Activated T-cell treated with anti-CD3 and anti-CD28 coated beads, Interleukin-2, amount 50 U/mL, for 48 hours (primary cell): ENCODE results near the gene ZNF845.
"Not testable (repeated sequence)": the region's sequence is repeated elsewhere in the genome, so short reads cannot be mapped to it uniquely, and the experiment has no call there.

Experiments
- DNase-seq, 2 experiments: peaks; one replicate each; pipeline ENCODE4 v3.0.0-alpha.2; 2020

ZNF845 gene

GRCh38 chr19:53388168-53388567, 54.6 kb downstream of the ZNF845 start:
- DNase-seq: no peak

DNA sequence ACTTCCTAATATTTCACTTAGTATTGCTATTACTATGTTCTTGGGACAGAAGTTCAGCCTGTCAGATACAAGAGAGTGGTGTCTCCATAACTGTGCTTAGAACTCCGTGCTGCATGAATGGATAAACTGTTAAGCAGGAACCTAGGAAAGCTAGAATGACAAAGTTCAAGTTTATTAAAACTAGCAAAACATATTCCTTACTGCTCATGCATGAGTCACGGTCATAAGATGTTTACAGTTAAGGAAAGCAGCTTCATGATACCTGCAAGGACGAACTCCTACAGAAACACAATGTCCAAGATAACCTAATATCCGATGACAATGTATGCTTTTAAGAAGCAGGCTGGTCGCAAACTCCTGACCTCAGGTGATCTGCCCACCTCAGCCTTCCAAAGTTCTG, 55.4 kb downstream of the ZNF845 start:
- no peak for DNase-seq

GRCh38 chr19:53389571-53389970, 56.0 kb downstream of the ZNF845 start:
- DNase-seq: no peak

DNA sequence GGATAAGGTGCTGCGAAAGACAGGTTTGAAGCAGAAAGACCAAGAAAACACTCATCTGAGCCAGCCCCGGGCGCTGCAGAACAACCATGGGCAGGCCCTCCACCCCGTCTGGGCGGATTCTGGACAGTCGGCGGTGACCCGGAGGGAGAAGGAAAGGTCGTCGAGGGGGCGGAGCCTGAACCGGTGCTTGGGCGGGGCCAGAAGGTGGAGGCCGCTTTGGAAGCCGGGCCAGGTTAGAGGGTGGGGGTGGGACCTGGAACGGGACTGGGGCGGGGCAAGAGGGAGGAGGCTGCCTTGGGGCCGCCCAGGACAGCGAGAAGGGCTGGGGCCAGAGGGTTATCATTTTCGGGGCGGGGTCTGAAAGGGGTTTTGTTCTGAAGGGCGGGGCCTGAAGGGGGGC, 56.4 kb downstream of the ZNF845 start:
- no peak for DNase-seq

- no peak for DNase-seq
Measured at GRCh38 chr19:53394522-53394973, 61.0 kb downstream of the ZNF845 start.

- DNase-seq: peak; percentile 99
Measured at GRCh38 chr19:53394974-53395839, 61.7 kb downstream of the ZNF845 start, which contains the start of gene ZNF765. Gene ZNF765 (plus strand): TSS chr19:53395149. CDS start chr19:53398016, 2,867 bp downstream.

- not testable (repeated sequence) for DNase-seq
Measured at GRCh38 chr19:53395840-53396524, 62.4 kb downstream of the ZNF845 start.

GRCh38 chr19:53396525-53396868, 62.9 kb downstream of the ZNF845 start:
- DNase-seq: no peak

GRCh38 chr19:53397918-53398317, 64.4 kb downstream of the ZNF845 start:
- DNase-seq: not testable (repeated sequence)
